Measurements from ENCODE around the gene PRDM8.
"Not testable (repeated sequence)": the region's sequence is repeated elsewhere in the genome, so short reads cannot be mapped to it uniquely, and the experiment has no call there.

PRDM8 gene

GRCh38 chr4:80196922-80197573 is at the start of gene PRDM8:
PRDM8 (plus strand) TSS chr4:80197503; CDS start chr4:80200081, 2,578 bp downstream.
- no peak for DNase-seq (ENCODE audit: low read depth)

GRCh38 chr4:80150387-80151180 is 46.7 kb upstream of the PRDM8 start:
- no peak for DNase-seq (ENCODE audit: low read depth)

- no peak for DNase-seq (ENCODE audit: low read depth)
These were observed 45.3 kb upstream of the PRDM8 start for GRCh38 chr4:80151981-80152380.

- DNase-seq (ENCODE audit: low read depth): no peak
These were observed 43.3 kb upstream of the PRDM8 start for GRCh38 chr4:80153874-80154544.

GRCh38 chr4:80154545-80154933 is 42.8 kb upstream of the PRDM8 start:
- DNase-seq (ENCODE audit: low read depth): no peak

- DNase-seq (ENCODE audit: low read depth): no peak
These were observed 41.9 kb upstream of the PRDM8 start for GRCh38 chr4:80155316-80155982.

- DNase-seq (ENCODE audit: low read depth): no peak
These were observed 40.9 kb upstream of the PRDM8 start for GRCh38 chr4:80156410-80156809.

- DNase-seq (ENCODE audit: low read depth): no peak
These were observed 35.8 kb upstream of the PRDM8 start for GRCh38 chr4:80161413-80162058.

GRCh38 chr4:80162418-80162817 is 34.9 kb upstream of the PRDM8 start:
- DNase-seq (ENCODE audit: low read depth): no peak

GRCh38 chr4:80165855-80166254 is 31.4 kb upstream of the PRDM8 start:
- DNase-seq (ENCODE audit: low read depth): no peak

GRCh38 chr4:80171251-80171650 is 26.1 kb upstream of the PRDM8 start:
- DNase-seq (ENCODE audit: low read depth): no peak

GRCh38 chr4:80171656-80172055 is 25.6 kb upstream of the PRDM8 start:
- DNase-seq (ENCODE audit: low read depth): no peak

- DNase-seq (ENCODE audit: low read depth): no peak
These were observed 25.1 kb upstream of the PRDM8 start for GRCh38 chr4:80172203-80172602.

GRCh38 chr4:80173401-80173800 is 23.9 kb upstream of the PRDM8 start:
- no peak for DNase-seq (ENCODE audit: low read depth)

- DNase-seq (ENCODE audit: low read depth): no peak
These were observed 23.5 kb upstream of the PRDM8 start for GRCh38 chr4:80173841-80174240.

- not testable (repeated sequence) for DNase-seq (ENCODE audit: low read depth)
These were observed 19.5 kb upstream of the PRDM8 start for GRCh38 chr4:80177793-80178192.

- no peak for DNase-seq (ENCODE audit: low read depth)
These were observed 18.3 kb upstream of the PRDM8 start for GRCh38 chr4:80178964-80179363.

- no peak for DNase-seq (ENCODE audit: low read depth)
These were observed 17.6 kb upstream of the PRDM8 start for GRCh38 chr4:80179637-80180161.

- DNase-seq (ENCODE audit: low read depth): no peak
These were observed 16.6 kb upstream of the PRDM8 start for GRCh38 chr4:80180743-80181142.

- no peak for DNase-seq (ENCODE audit: low read depth)
These were observed 15.0 kb upstream of the PRDM8 start for GRCh38 chr4:80182237-80182866.
